ENCODE measurements around the gene NRAP.

The NRAP gene

DNA sequence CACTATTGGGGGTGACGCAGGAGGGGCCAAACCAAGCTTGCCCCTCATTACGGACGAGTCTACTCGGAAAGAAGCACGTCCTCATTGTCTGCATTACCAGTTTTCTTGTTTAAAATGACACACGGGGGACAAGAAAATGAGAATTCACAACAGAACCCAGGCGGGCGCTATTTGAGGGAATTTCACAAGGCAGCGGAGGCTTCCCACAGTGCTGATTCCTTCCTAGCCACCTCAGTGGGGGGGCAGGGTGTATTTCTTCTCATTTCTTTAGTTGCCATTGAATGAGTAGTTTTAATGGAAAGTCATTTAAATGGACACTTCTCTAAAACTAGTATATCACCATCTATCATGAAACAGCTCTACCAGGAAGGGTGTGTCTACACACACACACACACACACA lies 42.9 kb downstream of the NRAP start:
- no peaks in the 10 kb centered on the region for H3K36me3 ChIP-seq (ENCODE audit: insufficient read depth, low read length)
- H3K9me3 ChIP-seq (ENCODE audit: low read length): no peaks in the 10 kb centered on the region
- H2AFZ ChIP-seq (ENCODE audit: low read depth, low read length): no peak overlapping the region
- peaks cover 8% of the 10 kb centered on the region for H3K27me3 ChIP-seq (ENCODE audit: insufficient read depth, low read length)
- no peak overlapping the region for H3K4me3 ChIP-seq (ENCODE audit: low read length)
- H3K4me1 ChIP-seq (ENCODE audit: insufficient read depth, low read length): peaks cover 26% of the 10 kb centered on the region

DNA sequence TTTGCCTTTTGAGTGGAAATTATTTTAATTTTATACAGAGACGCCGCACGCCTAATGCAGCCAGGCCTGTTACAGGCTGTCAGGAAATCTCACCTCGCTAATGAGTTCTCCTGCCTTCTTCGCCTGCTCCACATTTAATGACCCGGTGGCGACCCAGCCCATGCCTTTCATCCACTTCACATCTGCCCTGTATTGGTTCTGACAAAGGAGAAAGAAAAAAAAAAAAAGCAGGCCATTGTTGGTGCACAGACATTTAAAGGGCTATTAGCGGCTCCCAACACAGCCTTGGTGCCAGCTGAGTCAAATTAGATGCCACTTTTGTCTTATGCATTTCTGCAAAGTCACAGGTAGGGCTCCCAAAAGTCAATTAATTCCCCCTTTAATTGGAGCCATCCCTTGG lies 43.3 kb downstream of the NRAP start:
- no peaks in the 10 kb centered on the region for H3K36me3 ChIP-seq (ENCODE audit: insufficient read depth, low read length)
- H3K27me3 ChIP-seq (ENCODE audit: insufficient read depth, low read length): peaks cover 8% of the 10 kb centered on the region
- no peaks in the 10 kb centered on the region for H3K9me3 ChIP-seq (ENCODE audit: low read length)
- no peak overlapping the region for H3K4me3 ChIP-seq (ENCODE audit: low read length)
- peaks cover 30% of the 10 kb centered on the region for H3K4me1 ChIP-seq (ENCODE audit: insufficient read depth, low read length)
- H2AFZ ChIP-seq (ENCODE audit: low read depth, low read length): no peak overlapping the region

DNA sequence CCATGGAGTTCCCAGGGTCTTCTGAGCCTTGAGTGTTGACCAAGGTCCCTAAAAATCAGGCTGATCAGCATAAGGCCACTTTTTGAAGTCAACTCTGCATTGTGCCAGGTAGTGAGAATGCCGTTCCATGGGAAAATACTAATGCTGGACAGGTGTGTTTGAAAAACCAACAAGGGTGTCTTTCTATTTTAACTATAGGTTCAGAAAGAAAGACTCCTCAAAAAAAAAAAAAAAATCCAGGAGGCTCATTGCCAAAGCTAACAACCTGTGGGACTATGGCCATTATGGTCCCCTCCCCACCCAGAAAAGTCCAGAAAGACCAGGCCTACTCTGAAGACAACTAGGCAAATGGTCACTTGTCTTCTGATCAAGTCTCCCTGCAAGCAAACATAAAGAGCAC lies 44.4 kb downstream of the NRAP start:
- no peak overlapping the region for H3K4me3 ChIP-seq (ENCODE audit: low read length)
- peaks cover 37% of the 10 kb centered on the region for H3K4me1 ChIP-seq (ENCODE audit: insufficient read depth, low read length)
- peaks cover 7% of the 10 kb centered on the region for H3K27me3 ChIP-seq (ENCODE audit: insufficient read depth, low read length)
- H2AFZ ChIP-seq (ENCODE audit: low read depth, low read length): no peak overlapping the region
- H3K9me3 ChIP-seq (ENCODE audit: low read length): no peaks in the 10 kb centered on the region
- no peaks in the 10 kb centered on the region for H3K36me3 ChIP-seq (ENCODE audit: insufficient read depth, low read length)

DNA sequence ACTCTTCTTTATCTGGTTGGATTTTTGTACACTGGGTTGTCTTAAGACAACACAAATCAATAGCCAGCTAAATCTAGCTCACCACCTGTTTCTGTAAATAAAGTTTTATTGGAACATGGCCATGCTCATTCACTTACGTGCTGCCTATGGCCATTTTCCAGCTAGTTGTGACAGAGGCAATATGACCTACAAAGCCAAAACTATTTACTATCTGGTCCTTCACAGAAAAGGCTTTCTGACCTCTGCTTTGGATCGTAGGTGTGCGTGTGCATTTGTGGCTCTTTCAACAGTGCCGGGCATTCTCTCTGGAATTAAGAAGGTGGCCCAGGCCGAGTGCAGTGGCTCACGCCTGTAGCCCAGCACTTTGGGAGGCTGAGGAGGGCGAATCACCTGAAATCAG lies 45.5 kb downstream of the NRAP start:
- H3K36me3 ChIP-seq (ENCODE audit: insufficient read depth, low read length): no peaks in the 10 kb centered on the region
- H3K9me3 ChIP-seq (ENCODE audit: low read length): no peaks in the 10 kb centered on the region
- no peak overlapping the region for H3K4me3 ChIP-seq (ENCODE audit: low read length)
- peaks cover 47% of the 10 kb centered on the region for H3K4me1 ChIP-seq (ENCODE audit: insufficient read depth, low read length)
- H2AFZ ChIP-seq (ENCODE audit: low read depth, low read length): no peak overlapping the region
- peaks cover 4% of the 10 kb centered on the region for H3K27me3 ChIP-seq (ENCODE audit: insufficient read depth, low read length)

DNA sequence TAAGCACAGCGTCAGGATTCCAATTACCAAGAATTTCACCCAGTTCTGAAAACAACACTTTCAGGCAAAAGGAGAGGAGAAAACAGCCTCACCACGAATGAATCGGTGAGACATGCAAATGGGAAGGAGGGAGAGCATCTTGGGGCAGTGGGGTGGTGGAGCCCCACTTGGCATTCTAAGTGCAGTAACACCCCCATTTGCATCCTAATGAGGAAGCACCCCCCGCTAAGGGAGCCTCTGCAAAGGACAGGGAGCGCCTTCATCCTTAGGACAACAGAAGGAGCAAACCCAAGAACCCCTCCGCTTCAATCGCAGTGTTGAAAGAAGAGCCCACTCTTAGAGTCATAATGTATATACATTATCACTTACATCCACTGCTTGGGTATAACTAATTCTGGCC lies 46.8 kb downstream of the NRAP start:
- no peaks in the 10 kb centered on the region for H3K27me3 ChIP-seq (ENCODE audit: insufficient read depth, low read length)
- no peaks in the 10 kb centered on the region for H3K36me3 ChIP-seq (ENCODE audit: insufficient read depth, low read length)
- peaks cover 51% of the 10 kb centered on the region for H3K4me1 ChIP-seq (ENCODE audit: insufficient read depth, low read length)
- H3K9me3 ChIP-seq (ENCODE audit: low read length): no peaks in the 10 kb centered on the region
- H2AFZ ChIP-seq (ENCODE audit: low read depth, low read length): no peak overlapping the region
- H3K4me3 ChIP-seq (ENCODE audit: low read length): no peak overlapping the region

DNA sequence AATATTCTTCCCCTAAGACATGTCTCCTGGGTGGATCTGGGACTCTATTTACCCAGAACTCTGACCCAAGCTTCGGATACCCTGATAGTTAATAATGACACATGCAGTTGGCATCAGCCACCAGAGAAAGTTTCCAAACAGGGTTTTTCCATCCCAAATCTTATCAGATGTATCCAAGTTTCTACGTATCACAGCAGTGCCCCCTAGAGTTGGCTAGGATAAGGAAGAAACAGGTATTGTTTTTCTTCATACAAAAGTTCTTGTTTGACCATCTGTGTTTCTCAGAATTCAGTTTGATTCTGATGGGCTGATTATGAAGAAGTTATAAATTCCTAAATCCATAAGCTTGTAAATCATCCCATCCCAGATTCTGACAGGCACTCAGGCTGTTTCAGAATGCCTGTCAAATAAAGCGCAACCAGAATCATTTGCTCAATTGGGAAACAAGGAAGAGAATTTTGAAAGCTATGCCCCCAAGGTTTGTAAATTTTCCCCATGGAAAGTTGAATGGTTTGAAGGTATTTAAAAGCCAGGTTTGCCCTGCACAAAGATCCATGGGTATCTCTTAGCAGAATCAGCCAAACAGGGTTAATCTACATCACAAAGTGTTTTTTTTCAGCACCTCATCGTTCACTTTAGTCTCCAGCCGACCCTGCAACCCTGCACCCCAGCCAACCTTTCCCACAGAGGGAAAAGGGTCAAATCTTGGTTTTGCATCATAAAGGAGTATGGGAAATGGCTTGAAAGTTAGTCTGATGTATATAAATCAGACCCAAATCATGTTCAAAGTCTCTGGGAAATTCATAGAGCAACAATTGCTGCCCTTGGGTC lies 47.4 kb downstream of the NRAP start:
- H3K36me3 ChIP-seq (ENCODE audit: insufficient read depth, low read length): no peaks in the 10 kb centered on the region
- H2AFZ ChIP-seq (ENCODE audit: low read depth, low read length): no peak overlapping the region
- no peak overlapping the region for H3K4me3 ChIP-seq (ENCODE audit: low read length)
- H3K27me3 ChIP-seq (ENCODE audit: insufficient read depth, low read length): no peaks in the 10 kb centered on the region
- H3K4me1 ChIP-seq (ENCODE audit: insufficient read depth, low read length): peaks cover 51% of the 10 kb centered on the region
- H3K9me3 ChIP-seq (ENCODE audit: low read length): no peaks in the 10 kb centered on the region

DNA sequence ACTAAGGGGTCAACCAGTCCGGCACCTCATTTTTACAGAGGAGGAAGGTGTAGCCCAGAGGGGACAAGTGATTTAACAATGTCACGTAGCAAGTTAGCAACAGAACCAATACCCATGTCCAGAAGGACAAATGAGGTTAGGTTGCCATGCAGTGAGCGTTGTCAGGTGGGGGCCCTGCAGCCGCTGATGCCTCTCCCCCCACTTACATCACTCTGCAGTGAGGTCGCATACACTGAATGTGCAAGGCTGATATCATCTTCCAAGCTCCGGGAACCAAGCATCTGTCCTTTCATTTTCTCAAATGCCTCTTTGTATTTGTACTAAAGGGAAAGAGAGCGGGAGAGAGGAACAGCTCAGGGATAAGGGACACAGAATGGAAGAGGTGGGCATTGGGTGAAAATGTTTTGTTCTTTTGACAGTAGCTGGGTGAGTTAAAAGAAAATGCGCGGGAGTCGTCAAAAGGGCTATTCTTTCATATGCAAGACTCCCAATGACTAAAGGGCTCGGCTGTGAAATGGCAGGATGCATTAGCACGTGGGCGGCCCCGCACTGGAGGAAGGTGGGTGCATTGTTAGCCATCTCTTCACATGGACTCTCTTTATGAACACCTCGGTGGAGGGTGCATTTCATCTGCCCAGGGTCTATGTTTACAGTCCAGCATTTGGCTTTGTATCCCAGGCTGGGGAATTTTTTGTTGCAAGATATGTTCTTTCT lies 49.7 kb downstream of the NRAP start:
- H2AFZ ChIP-seq (ENCODE audit: low read depth, low read length): no peak overlapping the region
- H3K27me3 ChIP-seq (ENCODE audit: insufficient read depth, low read length): no peaks in the 10 kb centered on the region
- no peak overlapping the region for H3K4me3 ChIP-seq (ENCODE audit: low read length)
- no peaks in the 10 kb centered on the region for H3K36me3 ChIP-seq (ENCODE audit: insufficient read depth, low read length)
- peaks cover 51% of the 10 kb centered on the region for H3K4me1 ChIP-seq (ENCODE audit: insufficient read depth, low read length)
- no peaks in the 10 kb centered on the region for H3K9me3 ChIP-seq (ENCODE audit: low read length)

DNA sequence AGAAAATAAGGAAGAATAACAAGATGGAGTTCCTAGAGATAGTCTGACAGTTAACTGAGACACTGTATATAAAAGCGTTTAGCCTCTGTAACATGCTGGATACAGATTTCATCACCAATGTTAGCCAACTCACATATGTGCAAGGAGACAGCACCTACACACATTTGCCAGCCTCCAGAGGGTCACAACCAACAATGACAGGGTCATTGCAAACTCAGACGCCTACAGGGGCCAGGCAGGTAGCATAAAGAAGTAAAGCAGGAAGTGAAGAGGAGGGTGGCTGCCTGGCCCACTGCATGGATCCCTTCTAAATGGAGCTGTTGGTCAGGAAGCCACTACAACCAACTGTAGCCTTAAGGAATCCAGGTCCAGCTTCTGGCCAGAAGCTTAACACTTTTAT lies 50.4 kb downstream of the NRAP start:
- peaks cover 51% of the 10 kb centered on the region for H3K4me1 ChIP-seq (ENCODE audit: insufficient read depth, low read length)
- no peaks in the 10 kb centered on the region for H3K27me3 ChIP-seq (ENCODE audit: insufficient read depth, low read length)
- H3K36me3 ChIP-seq (ENCODE audit: insufficient read depth, low read length): no peaks in the 10 kb centered on the region
- H3K9me3 ChIP-seq (ENCODE audit: low read length): no peaks in the 10 kb centered on the region
- no peak overlapping the region for H2AFZ ChIP-seq (ENCODE audit: low read depth, low read length)
- H3K4me3 ChIP-seq (ENCODE audit: low read length): no peak overlapping the region

DNA sequence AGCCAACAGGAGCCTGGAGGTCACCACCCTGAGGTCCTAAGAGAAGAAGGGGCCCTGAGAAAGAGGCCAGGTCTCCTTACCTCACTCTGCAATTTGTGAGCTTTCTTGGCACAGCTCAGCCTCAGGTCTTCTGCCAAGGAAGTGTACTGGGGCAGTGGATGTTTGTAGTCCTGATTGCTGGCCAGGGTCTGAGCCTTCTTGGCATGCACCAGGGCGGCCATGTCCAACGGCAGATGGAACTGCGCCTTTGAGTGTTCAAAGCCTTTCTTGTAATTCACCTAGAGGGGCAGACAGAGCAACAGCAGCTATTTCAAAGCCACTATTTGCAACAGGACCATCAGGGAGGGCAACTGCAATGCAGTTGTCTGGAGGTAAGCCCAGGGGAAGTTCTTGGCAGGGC lies 51.7 kb downstream of the NRAP start:
- Histone ChIP-seq H3K36me3 (ENCODE audit: insufficient read depth, low read length) (no peaks in the 10 kb centered on the region), H3K4me1 (ENCODE audit: insufficient read depth, low read length) (peaks cover 48% of the 10 kb centered on the region), H3K9me3 (ENCODE audit: low read length) (no peaks in the 10 kb centered on the region), H2AFZ (ENCODE audit: low read depth, low read length) (no peak overlapping the region), H3K27me3 (ENCODE audit: insufficient read depth, low read length) (no peaks in the 10 kb centered on the region), H3K4me3 (ENCODE audit: low read length) (no peak overlapping the region)

DNA sequence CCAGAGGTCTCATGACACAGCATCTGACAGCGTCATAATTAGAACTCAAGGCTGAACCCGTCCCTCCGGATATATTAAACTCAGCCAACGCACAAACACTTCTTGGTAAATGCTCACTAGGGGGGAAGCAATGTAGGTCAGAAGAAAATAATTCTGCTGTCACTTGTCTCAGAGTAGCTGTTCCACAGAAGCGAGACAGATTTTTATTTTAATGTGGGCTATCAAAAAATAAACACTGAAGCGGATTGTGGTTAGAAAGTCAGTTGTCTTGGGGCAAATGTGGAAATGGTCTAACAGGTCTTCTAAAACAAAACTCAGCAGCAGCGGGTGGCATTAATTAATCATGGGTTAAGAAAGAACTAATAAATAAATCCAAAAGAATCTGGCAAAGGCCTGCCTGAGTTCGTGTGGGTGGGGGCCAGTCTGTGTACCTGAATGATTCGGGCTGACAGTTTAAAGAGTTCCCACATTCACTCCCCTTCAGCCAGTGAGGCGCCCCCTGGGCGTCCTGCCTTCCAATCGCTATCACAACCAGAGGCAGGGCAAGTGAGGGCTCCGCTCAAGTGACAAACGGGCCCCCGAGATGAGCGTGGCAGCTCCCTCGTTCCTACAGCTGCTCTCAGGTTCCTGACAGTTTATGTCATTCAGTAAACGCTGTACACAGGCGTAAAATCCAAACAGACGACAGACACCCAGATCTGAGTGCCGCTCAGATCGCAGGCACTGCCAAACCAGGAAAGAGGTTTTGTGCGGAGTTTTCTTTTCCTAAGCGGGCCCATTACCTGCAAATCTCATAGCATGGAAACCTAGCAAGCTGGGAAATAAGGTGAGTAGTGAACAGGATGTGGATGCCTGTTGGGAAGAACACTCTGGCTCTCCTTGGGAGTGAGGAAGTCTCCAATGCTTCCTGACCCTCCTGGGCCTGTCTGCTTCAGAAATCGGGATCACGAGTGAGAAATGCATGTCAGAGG lies 52.9 kb downstream of the NRAP start:
- H3K4me3 ChIP-seq (ENCODE audit: low read length): no peak overlapping the region
- H2AFZ ChIP-seq (ENCODE audit: low read depth, low read length): no peak overlapping the region
- no peaks in the 10 kb centered on the region for H3K9me3 ChIP-seq (ENCODE audit: low read length)
- no peaks in the 10 kb centered on the region for H3K36me3 ChIP-seq (ENCODE audit: insufficient read depth, low read length)
- peaks cover 40% of the 10 kb centered on the region for H3K4me1 ChIP-seq (ENCODE audit: insufficient read depth, low read length)
- no peaks in the 10 kb centered on the region for H3K27me3 ChIP-seq (ENCODE audit: insufficient read depth, low read length)

DNA sequence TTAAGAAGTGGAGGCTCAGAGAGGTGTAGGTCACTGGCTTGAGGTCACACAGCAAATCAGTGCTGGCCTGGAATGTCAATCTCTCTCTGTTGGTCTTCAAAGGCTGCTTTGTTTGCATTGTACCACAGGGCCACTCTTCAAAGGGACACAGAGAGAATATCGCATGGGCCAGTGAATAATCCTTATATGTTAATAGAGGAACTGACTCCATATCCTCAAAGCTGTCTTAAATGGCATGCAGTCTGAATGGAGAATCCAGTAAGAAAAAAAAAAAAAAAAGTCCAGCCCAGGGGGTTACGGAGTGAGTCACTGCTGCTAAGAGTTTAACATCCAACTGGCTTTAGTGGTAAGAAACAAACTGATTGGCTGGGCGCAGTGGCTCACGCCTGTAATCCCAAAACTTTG lies 54.1 kb downstream of the NRAP start:
- H3K27me3 ChIP-seq (ENCODE audit: insufficient read depth, low read length): no peaks in the 10 kb centered on the region
- H3K36me3 ChIP-seq (ENCODE audit: insufficient read depth, low read length): no peaks in the 10 kb centered on the region
- no peak overlapping the region for H2AFZ ChIP-seq (ENCODE audit: low read depth, low read length)
- no peaks in the 10 kb centered on the region for H3K9me3 ChIP-seq (ENCODE audit: low read length)
- H3K4me3 ChIP-seq (ENCODE audit: low read length): no peak overlapping the region
- H3K4me1 ChIP-seq (ENCODE audit: insufficient read depth, low read length): peaks cover 35% of the 10 kb centered on the region

DNA sequence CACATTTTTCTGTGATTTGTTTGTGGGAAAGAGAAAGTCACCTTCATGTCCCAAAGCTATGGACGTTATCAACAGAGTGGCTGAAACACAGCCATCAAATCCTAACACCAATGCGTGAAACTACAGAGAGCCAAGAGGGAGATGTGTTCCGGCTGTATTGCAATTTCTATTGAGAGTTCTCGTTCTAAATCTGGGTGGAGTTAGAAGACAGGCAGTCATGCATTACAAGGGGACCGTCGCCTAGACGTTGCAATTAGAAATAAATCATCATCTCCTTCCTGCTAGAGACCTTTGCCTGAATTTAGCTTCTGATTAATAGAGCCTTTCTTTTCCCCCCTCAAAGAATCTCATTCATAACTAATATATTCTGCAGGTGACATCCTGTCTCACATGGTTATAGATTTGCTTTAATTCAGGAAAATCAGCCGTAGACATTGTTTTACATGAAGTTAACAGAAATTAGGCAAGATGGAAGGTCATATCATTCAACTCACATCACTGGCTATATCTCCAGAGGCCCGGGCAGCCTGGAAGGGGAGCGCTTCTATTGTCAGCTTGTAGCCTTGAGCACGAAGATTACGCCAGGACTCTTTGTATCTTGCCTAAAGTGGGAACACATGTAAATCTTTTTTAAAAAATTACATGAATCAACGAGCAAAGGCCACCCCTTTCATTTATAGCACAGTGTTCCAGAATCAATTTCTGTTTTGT lies 58.4 kb downstream of the NRAP start:
- H3K27me3 ChIP-seq (ENCODE audit: insufficient read depth, low read length): no peaks in the 10 kb centered on the region
- no peaks in the 10 kb centered on the region for H3K36me3 ChIP-seq (ENCODE audit: insufficient read depth, low read length)
- H2AFZ ChIP-seq (ENCODE audit: low read depth, low read length): no peak overlapping the region
- H3K4me3 ChIP-seq (ENCODE audit: low read length): no peak overlapping the region
- H3K4me1 ChIP-seq (ENCODE audit: insufficient read depth, low read length): peaks cover 11% of the 10 kb centered on the region
- peaks cover 7% of the 10 kb centered on the region for H3K9me3 ChIP-seq (ENCODE audit: low read length)

Measured in neuron (in vitro differentiated cells).